Measurements from ENCODE around the gene COL5A1. TPM values are rescaled to one million over a fixed set of nuclear protein-coding genes. Genes with fewer than 3 reads are reported as not detected.

COL5A1 gene
- total RNA-seq, 2 donors from 2014 or later, result 10.9 to 21.7 TPM

- intact Hi-C loops (cut with DNase I), result no loop called here
- no peak overlapping the region for H3K27ac ChIP-seq
- H3K27me3 ChIP-seq, result no peaks in the 10 kb centered on the region
- no peak for TF ChIP-seq CTCF (IDR thresholded peaks at IDR 0.05)
- H3K36me3 ChIP-seq, result no peaks in the 10 kb centered on the region
- no peaks in the 10 kb centered on the region for H3K4me1 ChIP-seq
- no peak overlapping the region for H3K9ac ChIP-seq (ENCODE audit: low read depth in 2 of 2, low read length in 2 of 2)
- DNase-seq, result no peak
- H3K4me3 ChIP-seq, result no peak overlapping the region
- H3K9me3 ChIP-seq, result no peaks in the 10 kb centered on the region
These were observed 41.2 kb upstream of the COL5A1 start for GRCh38 chr9:134600371-134600770.

- intact Hi-C loops (cut with DNase I), result no loop called here
- no peaks in the 10 kb centered on the region for H3K4me1 ChIP-seq
- no peak for TF ChIP-seq CTCF (IDR thresholded peaks at IDR 0.05)
- no peaks in the 10 kb centered on the region for H3K9me3 ChIP-seq
- no peaks in the 10 kb centered on the region for H3K36me3 ChIP-seq
- no peak overlapping the region for H3K9ac ChIP-seq (ENCODE audit: low read depth in 2 of 2, low read length in 2 of 2)
- H3K27me3 ChIP-seq, result no peaks in the 10 kb centered on the region
- no peak overlapping the region for H3K4me3 ChIP-seq
- no peak overlapping the region for H3K27ac ChIP-seq
- DNase-seq, result no peak
These were observed 40.6 kb upstream of the COL5A1 start for GRCh38 chr9:134600836-134601638.

GRCh38 chr9:134601764-134602163 lies 39.8 kb upstream of the COL5A1 start:
- H3K9ac ChIP-seq (ENCODE audit: low read depth in 2 of 2, low read length in 2 of 2), result no peak overlapping the region
- H3K4me3 ChIP-seq, result no peak overlapping the region
- no peak for TF ChIP-seq CTCF (IDR thresholded peaks at IDR 0.05)
- H3K4me1 ChIP-seq, result no peaks in the 10 kb centered on the region
- no peak overlapping the region for H3K27ac ChIP-seq
- no peaks in the 10 kb centered on the region for H3K36me3 ChIP-seq
- DNase-seq, result no peak
- no peaks in the 10 kb centered on the region for H3K27me3 ChIP-seq
- H3K9me3 ChIP-seq, result no peaks in the 10 kb centered on the region
- intact Hi-C loops (cut with DNase I), result no loop called here

- Histone ChIP-seq H3K27me3 (no peaks in the 10 kb centered on the region), H3K9me3 (no peaks in the 10 kb centered on the region), H3K4me3 (no peak overlapping the region), H3K27ac (no peak overlapping the region), H3K36me3 (no peaks in the 10 kb centered on the region), H3K4me1 (no peaks in the 10 kb centered on the region), H3K9ac (ENCODE audit: low read depth in 2 of 2, low read length in 2 of 2) (no peak overlapping the region)
- peak; percentile 9 for DNase-seq
- TF ChIP-seq CTCF (IDR thresholded peaks at IDR 0.05), result no peak
- intact Hi-C loops (cut with DNase I), result no loop called here
These were observed 38.8 kb upstream of the COL5A1 start for GRCh38 chr9:134602547-134603362.

- Histone ChIP-seq H3K27me3 (no peaks in the 10 kb centered on the region), H3K4me1 (no peaks in the 10 kb centered on the region), H3K9me3 (no peaks in the 10 kb centered on the region), H3K9ac (ENCODE audit: low read depth in 2 of 2, low read length in 2 of 2) (no peak overlapping the region), H3K36me3 (no peaks in the 10 kb centered on the region), H3K27ac (no peak overlapping the region), H3K4me3 (no peak overlapping the region)
- intact Hi-C loops (cut with DNase I), result no loop called here
- TF ChIP-seq CTCF (IDR thresholded peaks at IDR 0.05), result no peak
- peak; percentile 1 for DNase-seq
These were observed 36.8 kb upstream of the COL5A1 start for GRCh38 chr9:134604834-134605233.

Data from colonic mucosa (tissue), 4 donors.